ENCODE data around the gene MACF1. TPM values are rescaled to one million over a fixed set of nuclear protein-coding genes. Genes with fewer than 3 reads are reported as not detected.

The MACF1 gene
- total RNA-seq, 1 donor from 2014 or later, result 431 TPM

DNA sequence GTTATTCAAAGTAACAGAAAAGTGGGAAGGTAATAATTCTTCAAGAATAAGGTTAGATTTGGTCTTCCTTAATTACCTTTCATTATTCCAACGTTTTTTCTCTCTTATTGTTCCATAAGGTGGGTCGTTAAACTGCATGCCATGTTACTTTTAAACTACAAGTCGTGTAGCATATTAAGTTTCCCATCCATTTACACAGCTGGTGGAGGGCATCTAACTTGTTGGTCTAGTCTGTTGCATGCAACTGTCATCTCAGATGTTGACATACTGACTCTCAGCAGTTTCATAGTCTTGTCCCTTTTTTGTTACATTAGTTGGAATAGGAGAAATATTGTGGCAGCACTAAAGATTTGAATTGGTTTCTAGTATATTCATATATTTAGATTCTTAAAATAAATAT is 232.3 kb downstream of the MACF1 start:
- TF ChIP-seq, protein P1, sequence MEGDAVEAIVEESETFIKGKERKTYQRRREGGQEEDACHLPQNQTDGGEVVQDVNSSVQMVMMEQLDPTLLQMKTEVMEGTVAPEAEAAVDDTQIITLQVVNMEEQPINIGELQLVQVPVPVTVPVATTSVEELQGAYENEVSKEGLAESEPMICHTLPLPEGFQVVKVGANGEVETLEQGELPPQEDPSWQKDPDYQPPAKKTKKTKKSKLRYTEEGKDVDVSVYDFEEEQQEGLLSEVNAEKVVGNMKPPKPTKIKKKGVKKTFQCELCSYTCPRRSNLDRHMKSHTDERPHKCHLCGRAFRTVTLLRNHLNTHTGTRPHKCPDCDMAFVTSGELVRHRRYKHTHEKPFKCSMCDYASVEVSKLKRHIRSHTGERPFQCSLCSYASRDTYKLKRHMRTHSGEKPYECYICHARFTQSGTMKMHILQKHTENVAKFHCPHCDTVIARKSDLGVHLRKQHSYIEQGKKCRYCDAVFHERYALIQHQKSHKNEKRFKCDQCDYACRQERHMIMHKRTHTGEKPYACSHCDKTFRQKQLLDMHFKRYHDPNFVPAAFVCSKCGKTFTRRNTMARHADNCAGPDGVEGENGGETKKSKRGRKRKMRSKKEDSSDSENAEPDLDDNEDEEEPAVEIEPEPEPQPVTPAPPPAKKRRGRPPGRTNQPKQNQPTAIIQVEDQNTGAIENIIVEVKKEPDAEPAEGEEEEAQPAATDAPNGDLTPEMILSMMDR (IDR thresholded peaks at IDR 0.05), result no peak
- Mint-ChIP-seq H3K27me3 (ENCODE audit: unreplicated experiment) (no peaks in the 10 kb centered on the region), H3K36me3 (ENCODE audit: unreplicated experiment) (peaks cover 63% of the 10 kb centered on the region), H3K9me3 (ENCODE audit: unreplicated experiment) (no peaks in the 10 kb centered on the region), H3K4me1 (ENCODE audit: unreplicated experiment) (peaks cover 2% of the 10 kb centered on the region), H3K27ac (ENCODE audit: unreplicated experiment) (no peak overlapping the region), H3K4me3 (ENCODE audit: unreplicated experiment) (no peak overlapping the region)
- no peak for DNase-seq (ENCODE audit: extremely low spot score, unreplicated experiment)

DNA sequence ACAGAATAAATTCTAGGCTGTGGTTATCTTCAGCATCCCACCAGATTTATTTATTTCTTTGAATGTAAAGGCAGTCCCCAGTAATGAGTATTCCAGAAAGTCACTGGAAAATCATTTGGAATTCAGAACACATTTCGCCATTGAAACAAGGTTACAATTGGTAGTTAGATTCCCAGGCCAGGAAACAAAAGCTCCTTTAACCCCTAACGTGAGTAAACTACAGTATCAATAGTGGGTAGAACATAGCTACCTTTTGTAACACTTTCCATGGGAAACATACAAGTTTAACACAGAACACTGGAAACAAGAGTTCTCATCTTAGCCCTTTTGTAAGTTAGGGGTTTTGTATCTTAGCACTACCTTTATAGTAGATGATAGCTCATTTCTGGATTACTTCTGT is 233.5 kb downstream of the MACF1 start:
- TF ChIP-seq, protein P1 (IDR thresholded peaks at IDR 0.05), result no peak
- no peak overlapping the region for H3K27ac Mint-ChIP-seq (ENCODE audit: unreplicated experiment)
- no peak overlapping the region for H3K4me3 Mint-ChIP-seq (ENCODE audit: unreplicated experiment)
- peaks cover 66% of the 10 kb centered on the region for H3K36me3 Mint-ChIP-seq (ENCODE audit: unreplicated experiment)
- no peak for DNase-seq (ENCODE audit: extremely low spot score, unreplicated experiment)
- no peaks in the 10 kb centered on the region for H3K4me1 Mint-ChIP-seq (ENCODE audit: unreplicated experiment)
- no peaks in the 10 kb centered on the region for H3K27me3 Mint-ChIP-seq (ENCODE audit: unreplicated experiment)
- no peaks in the 10 kb centered on the region for H3K9me3 Mint-ChIP-seq (ENCODE audit: unreplicated experiment)

DNA sequence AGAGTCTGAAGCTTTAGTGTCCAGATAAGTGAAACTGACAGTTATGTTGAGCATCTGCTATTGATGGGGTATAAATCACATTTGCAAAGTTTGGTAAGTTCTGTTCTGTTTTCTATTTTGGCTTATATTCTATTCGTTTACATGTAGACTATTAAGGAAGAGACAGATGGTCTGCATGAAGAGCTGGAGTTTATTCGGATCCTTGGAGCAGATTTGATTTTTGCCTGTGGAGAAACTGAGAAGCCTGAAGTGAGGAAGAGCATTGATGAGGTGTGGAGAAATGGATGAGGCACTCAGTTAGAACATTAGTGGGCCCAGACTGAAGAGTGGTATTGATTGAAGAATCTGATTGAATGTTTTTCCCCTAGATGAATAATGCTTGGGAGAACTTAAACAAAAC is 236.4 kb downstream of the MACF1 start:
- Mint-ChIP-seq H3K27me3 (ENCODE audit: unreplicated experiment) (no peaks in the 10 kb centered on the region), H3K4me1 (ENCODE audit: unreplicated experiment) (no peaks in the 10 kb centered on the region), H3K27ac (ENCODE audit: unreplicated experiment) (no peak overlapping the region), H3K9me3 (ENCODE audit: unreplicated experiment) (no peaks in the 10 kb centered on the region), H3K36me3 (ENCODE audit: unreplicated experiment) (peaks cover 64% of the 10 kb centered on the region), H3K4me3 (ENCODE audit: unreplicated experiment) (no peak overlapping the region)
- TF ChIP-seq, protein P1 (IDR thresholded peaks at IDR 0.05), result no peak
- DNase-seq (ENCODE audit: extremely low spot score, unreplicated experiment), result no peak

DNA sequence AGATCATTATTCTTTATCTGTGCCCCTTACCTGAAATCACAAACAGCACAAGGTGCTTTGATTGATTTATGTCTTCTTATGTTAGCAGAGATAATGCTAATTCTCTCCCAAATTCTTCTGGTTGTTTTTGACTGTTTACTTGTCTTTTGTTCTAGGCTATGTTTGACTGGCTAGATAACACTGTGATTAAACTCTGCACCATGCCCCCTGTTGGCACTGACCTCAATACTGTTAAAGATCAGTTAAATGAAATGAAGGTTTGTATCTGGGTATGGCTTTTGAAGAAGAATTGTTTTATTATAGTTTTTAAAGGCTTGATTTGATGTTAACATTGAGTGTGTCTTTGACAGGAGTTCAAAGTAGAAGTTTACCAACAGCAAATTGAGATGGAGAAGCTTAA is 237.3 kb downstream of the MACF1 start:
- TF ChIP-seq, protein P1 (IDR thresholded peaks at IDR 0.05), result no peak
- Mint-ChIP-seq H3K9me3 (ENCODE audit: unreplicated experiment) (no peaks in the 10 kb centered on the region), H3K4me1 (ENCODE audit: unreplicated experiment) (no peaks in the 10 kb centered on the region), H3K4me3 (ENCODE audit: unreplicated experiment) (no peak overlapping the region), H3K27ac (ENCODE audit: unreplicated experiment) (no peak overlapping the region), H3K27me3 (ENCODE audit: unreplicated experiment) (no peaks in the 10 kb centered on the region), H3K36me3 (ENCODE audit: unreplicated experiment) (peaks cover 58% of the 10 kb centered on the region)
- no peak for DNase-seq (ENCODE audit: extremely low spot score, unreplicated experiment)

DNA sequence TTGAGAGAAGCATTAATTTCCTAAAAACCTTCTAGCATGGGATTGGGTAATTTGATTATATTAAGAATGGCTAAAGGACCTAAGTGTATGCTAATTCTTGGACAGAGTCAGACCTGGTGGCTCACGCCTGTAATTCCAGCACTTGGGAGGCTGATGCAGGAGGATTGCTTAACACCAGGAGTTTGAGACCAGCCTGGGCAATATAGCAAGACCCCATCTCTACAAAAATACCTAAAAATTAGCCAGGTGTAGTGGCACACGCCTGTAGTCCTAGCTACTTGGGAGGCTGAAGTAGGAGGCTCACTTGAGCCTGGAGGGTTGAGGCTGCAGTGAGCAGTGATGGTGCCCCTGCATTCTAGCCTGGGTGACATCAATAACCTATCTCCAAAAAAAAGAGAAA is 241.1 kb downstream of the MACF1 start:
- no peak overlapping the region for H3K4me3 Mint-ChIP-seq (ENCODE audit: unreplicated experiment)
- TF ChIP-seq, protein P1 (IDR thresholded peaks at IDR 0.05), result no peak
- no peaks in the 10 kb centered on the region for H3K4me1 Mint-ChIP-seq (ENCODE audit: unreplicated experiment)
- H3K27me3 Mint-ChIP-seq (ENCODE audit: unreplicated experiment), result no peaks in the 10 kb centered on the region
- DNase-seq (ENCODE audit: extremely low spot score, unreplicated experiment), result no peak
- no peaks in the 10 kb centered on the region for H3K9me3 Mint-ChIP-seq (ENCODE audit: unreplicated experiment)
- H3K36me3 Mint-ChIP-seq (ENCODE audit: unreplicated experiment), result peaks cover 66% of the 10 kb centered on the region
- no peak overlapping the region for H3K27ac Mint-ChIP-seq (ENCODE audit: unreplicated experiment)

All from osteocyte (in vitro differentiated cells).